ENCODE data around the gene ORM1. TPM values are rescaled to one million over a fixed set of nuclear protein-coding genes. Genes with fewer than 3 reads are reported as not detected.

The ORM1 gene
- total RNA-seq, 1 donor from 2014 or later, result not detected

DNA sequence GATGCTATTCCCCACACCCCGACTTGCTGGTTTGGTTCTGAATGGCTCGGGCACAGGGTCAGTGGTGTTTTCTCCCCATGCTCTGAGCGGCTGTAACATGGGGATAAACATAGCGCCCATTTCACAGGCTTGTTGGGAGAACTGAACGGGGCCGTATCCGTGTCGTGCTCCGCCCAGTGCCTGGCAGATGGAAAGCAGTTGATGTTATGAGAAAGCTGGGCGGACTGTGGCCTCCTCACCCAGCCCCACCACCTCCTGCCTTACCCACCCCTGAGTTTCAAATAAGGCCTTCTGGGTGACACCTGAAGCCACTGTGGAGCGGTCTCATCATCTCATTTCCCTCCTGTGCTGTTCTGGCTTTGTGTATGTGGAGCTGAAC is 21.3 kb downstream of the ORM1 start:
- no peak for DNase-seq

DNA sequence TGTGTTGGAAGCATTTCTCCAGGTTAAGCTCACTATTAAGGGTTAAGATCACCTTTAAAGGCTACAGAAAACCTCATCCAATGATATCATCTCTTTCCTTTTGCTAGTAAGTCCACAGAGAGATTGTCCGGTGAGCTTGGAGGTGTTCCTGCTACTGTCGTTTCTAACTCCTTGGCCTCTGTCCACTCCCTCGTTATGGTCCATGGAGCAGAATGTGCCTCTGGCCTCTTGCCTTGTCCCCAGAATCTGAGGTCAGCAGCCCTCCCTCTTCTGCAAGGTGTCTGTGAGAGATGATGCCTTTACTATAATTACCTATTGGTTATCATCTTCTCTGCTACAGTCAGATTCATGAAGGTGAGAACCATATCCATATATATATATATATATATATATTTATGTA is 21.8 kb downstream of the ORM1 start:
- no peak for DNase-seq

DNA sequence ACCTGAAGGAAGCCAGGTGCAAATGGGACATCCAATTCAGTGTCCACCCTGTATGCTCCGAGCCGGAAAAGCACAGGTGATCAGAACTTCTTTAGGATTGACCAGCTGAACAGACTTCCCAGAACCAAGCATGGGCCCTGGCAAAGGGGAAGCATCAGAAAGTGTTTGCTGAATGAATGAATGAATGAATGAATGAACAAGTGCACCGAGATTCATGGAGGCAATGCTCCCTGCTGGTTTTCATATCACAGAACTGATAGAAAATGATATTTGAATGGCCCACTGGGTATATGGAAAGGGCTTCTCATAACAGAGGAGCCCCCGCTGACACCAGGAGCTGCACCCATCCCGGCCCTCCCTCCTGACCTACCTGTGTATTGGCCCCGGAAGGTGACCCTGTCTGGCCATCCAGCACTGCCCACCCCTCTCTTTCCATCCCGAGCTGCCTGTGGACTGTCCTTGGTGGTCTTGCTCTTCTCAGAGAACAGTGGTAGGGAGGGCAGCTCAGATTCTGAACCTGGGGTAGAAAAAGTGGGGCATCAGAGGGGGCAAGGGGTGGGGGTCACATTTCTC is 22.7 kb downstream of the ORM1 start:
- DNase-seq, result no peak

DNA sequence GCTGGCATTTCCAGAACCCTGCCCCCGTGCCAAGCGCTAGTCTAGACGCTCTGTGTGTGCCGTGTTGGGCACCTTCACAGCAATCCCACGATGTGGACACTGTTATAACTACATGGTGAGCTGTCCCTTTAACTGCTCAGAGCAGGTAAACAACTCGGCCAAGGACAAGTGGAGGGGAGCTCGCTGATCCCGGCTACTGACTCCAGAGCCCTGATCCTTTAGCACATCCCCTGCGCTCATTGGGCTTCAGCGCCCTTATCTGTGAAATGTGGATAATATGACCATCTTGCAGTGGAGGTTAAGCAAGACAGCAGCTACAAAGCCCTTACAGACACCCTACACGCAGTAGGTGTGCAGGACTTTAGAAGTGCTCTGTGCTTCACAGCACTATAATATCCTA is 23.2 kb downstream of the ORM1 start:
- no peak for DNase-seq

DNA sequence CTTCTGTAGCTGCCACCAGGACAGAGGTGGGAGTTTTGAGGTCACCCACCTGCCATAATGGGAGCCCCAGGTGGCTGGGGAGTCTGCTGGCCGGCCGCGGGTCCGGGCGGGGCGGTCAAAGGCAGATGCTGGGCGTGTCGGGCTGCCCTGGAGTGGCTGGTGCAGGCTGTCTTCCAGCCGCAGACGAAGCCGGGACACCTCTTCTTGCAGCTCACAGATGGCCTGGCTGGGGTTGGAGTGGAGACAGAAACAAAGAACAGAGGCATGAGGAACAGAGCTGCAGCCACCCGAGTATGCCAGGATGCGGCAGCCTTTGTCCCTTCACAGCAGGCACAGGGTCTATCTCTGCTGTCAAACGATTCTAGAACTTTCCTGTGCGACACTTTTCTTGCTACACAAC is 24.8 kb downstream of the ORM1 start:
- peak; percentile 29 for DNase-seq

DNA sequence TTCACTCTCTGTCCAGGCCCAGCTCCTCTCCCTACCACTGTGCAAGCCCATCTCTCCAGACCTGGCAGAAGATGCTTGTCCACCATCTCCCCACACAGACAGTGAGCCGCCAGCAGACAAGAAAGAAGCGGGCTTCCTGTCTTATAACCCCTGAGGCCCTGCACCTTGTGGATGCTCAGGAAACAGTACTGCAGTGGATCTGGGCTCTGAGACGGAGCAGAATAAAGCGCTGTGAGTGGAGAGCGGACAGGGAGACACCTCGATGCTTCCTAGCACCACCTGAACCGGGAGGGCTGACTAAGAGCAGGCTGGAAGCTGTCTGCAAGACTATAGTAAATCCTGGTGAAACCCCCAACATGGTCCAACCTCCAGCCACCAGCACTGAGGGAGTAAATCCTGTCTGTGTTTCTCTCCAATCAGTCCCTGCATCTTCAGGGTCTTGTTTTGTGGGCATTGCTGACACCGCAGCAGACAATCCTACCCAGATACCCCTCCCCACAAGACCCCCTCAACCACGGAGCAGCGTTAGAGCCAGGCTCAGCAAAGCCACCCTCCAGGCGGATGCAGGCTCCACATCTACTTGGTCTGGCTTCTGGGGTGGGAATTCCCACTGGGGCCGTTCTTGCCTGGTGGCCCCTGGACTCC is 25.5 kb downstream of the ORM1 start:
- no peak for DNase-seq

DNA sequence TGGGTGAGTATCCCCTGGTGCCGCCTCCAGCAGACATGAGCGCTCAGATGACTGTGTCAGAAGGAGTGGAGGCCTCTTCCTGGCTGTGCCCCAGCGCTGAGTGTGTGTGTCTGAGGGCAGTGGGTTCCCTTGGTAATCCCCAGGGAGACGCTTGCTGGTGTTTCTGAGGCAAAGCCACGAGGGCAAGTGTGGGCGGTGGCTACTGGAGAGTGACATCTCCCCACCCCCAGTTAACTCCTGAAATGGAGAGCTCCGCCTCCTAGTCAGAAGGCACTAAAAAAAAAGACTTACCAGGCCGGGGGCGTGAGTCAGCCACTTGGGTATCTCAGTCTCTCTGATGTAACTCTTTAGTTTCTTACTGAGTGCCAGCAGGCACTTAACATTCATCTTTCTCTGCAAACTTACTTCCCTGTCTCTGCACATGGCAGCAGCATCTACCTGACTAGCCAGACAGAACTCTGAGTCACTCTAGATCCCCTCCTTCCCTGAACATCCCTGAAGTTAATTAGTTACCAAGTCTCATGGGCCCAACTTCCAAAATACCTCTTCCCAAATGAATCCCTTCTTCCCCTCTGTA is 26.1 kb downstream of the ORM1 start:
- DNase-seq, result peak; percentile 14

DNA sequence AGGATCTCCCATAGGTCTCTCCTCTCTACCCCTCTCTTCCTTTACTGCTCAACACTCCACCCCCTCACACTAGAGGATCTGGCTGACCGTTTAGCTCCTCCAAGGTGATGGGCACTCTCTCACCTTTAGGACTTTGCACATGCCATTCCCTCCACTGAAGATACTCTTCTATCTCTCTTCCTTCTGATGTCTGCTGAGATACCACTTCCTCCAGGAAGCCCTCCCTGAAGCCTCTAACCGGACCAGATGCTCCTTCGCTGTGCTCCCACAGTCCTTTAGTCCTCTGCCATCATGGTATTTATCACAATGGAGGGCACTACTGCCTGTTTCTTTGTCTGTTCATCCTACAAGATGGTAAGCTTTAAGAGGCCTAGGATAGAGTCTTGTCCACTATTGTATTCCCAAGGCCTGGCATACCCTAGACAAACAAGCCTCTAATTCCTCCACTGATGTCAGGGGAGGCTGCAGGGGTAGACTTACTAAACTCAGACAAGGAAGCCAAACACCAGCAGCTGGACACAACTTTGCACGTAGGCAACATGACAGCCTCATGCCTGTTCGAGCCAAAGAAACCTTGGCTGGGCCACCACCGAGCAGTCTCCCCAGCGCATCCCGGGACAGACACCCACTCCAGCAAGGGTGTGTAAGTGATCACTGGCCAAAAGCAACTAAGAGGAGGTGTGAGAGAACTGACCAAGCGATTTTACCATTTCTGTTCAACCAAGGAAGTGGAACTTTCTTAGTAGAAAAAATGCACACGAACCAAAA is 27.0 kb downstream of the ORM1 start:
- DNase-seq, result no peak

DNA sequence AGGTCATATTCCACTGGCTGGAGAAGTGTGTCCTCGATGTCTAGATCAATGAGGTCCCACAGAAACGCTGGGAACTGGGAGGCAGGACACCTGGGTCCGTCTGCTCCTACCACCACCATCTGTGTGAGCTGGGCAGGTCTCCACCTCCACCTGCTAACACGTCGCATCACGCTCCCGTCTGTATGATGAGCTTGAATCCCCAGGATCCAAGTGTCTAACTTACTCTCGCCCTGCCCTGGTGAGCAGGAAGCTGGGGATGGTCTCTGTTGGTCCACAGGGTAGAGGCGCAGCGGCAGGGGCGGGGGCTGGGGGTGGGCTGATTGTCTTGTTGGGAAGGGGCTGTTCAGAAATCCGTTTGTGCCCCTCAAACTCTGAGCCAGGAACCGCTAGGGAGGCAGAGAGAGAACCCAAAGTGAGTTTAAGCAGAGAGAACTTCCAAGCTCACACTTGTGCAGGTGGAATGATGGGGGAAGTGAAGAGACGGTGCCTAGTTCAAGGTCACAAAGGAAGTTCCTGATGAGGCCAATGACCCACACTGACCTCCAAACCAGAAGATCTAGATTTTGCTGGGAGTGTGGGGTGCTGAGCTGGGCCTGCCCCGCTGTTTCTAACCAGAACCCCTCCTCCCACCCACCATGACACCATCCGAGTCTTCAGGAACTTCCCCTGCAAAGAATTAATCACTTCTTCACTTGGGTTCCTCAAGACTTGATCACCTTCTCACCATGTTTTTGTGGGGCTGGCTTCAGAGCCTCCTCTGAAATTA is 27.9 kb downstream of the ORM1 start:
- no peak for DNase-seq

DNA sequence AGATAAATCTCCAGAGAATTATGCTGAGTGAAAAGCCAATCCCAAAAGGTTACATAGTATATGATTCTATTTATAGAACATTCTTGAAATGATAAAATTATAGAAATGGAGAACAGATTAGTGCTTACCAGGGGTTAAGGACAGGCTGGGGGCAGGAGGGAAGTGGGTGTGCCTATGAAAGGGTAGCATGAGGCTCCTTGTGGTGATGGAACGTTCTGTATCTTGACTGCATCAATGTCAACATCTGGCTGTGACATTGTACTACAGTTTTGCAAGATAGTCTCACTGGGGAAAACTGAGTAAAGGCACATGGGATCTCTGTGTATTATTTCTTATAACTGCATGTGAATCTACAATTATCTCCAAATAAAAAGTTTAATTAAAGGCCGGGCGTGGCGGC is 29.0 kb downstream of the ORM1 start:
- DNase-seq, result no peak

DNA sequence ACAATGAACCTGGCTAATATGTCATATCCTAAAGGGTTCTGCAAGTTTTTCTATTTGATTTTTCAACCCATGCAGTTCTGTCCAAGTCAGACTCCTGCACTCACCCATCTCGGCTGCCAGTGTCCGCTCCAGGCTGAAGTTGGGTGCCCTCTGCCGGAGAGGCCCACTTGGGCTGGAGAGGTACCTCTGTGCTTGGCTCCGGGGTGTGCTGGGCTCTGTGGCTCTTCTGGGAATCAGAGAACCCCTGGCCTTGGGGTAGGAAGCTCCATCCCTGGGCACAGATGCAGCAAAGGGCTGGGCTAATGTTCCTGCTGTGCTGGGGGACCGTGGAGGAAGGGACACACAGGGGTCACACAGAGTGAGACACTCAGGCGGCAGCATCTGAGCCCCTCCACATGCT is 32.9 kb downstream of the ORM1 start:
- no peak for DNase-seq

DNA sequence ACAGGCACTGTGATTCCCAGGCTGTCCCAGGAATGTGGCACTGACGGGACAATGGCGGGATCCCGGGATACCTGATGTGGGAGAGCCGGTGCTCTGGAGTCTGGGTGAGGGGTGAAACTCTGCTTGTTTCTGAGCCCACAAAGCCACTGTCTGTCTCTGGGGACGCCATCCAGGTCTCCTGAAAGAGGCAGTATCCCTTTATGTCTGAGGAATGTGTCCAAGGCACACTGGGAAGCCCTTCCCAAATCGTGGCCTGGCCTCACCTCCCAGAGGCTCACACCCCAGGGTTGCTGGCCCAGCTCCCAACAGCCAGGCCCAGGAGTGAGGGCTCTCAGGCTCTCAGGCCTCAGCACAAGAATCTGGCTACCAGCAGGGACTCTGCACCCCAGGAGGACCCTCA is 33.9 kb downstream of the ORM1 start:
- no peak for DNase-seq

DNA sequence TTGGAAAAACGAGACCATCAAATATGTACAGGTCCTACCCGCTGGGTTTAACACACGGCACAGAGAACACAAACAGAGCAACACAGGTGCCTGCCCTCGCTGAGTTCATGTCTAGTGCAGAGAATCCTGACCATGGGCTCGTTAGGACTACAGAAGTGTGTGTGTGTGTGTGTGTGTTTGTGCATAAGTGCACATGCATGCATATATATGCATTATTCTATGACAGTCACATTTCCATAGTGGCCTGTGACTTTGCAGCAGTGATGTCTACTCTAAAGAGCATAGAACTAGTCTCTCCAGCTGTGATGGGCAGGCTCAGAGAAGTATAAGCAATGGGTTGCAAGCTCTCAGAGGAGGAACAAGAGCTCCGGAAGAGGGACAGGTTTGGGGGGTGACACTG is 34.5 kb downstream of the ORM1 start:
- no peak for DNase-seq

DNA sequence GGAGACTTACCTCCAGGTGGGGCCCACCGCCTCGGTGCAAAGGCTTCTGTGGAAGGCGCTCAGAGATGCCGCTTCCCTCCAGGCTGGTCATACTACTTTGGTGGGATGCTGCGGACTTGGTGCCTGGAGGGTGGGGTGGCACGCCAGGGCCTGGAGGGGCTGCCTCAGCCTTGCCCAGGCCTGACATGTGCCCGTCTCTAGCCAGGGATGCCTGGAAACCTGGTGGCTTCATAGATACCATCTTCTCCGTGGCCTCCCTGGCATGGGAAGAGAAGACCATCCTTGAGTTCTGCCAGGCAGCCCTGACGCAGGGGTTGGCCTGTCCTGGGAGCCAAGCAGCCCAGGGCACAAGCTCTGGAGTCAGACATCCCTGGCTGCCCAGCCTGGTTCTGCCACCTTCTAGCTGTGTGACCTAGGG is 35.0 kb downstream of the ORM1 start:
- DNase-seq, result no peak

DNA sequence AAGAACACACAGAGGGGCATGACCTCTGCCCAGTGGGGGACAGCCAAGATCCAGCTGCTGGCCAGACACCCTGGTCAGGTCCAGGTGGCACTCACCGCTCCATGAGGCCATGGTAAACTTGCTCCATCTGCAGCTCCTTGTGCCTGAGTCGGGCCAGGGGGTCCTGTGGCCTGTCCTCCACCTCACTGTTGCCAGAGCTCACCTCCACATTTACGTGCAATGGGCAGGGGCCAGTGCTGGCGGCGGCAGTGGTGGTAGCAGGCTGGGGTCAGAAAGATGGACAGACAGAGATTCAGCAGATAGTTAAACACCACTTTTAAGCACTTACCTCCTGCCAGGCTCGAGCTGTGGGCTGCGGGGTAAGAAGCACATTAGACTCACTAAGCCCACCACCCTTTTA is 36.9 kb downstream of the ORM1 start:
- no peak for DNase-seq

DNA sequence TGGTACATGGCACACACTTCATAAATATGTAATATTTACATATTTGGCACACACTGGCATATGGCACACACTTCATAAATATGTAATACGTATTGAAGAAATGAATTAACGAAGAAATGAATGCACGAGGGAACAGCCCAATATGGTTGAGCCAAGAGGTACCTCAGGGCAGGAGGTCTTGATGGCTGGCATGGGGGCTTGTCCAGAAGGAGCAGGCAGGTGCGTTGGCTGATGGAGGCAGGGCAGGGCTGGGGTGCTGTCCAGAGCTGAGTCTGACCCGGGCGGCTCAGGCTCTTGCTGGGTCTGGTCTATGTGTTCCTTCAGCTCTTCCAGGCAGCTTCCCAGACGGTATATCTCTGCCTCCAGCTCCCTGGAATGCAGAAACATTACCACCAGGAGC is 38.6 kb downstream of the ORM1 start:
- DNase-seq, result no peak

DNA sequence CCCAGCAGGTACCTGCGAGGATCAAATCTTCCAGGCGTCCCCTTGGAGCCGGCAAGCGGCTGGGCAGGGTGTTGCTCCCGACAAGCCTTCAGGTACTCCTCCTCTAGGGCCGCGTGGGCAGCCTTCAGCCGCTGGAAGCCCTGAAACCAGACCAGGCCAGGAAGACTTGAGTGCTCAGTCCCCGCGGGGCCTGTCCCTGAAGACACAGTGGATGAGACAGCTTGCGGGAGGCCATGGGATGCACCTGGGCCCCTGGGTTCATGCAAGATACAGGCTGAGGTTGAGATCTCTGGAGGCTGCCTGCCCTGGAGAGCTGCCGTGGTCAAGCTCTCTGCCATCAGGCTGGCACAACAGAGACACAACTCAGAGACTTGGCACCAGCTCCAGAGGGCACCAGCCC is 39.5 kb downstream of the ORM1 start:
- DNase-seq, result no peak

DNA sequence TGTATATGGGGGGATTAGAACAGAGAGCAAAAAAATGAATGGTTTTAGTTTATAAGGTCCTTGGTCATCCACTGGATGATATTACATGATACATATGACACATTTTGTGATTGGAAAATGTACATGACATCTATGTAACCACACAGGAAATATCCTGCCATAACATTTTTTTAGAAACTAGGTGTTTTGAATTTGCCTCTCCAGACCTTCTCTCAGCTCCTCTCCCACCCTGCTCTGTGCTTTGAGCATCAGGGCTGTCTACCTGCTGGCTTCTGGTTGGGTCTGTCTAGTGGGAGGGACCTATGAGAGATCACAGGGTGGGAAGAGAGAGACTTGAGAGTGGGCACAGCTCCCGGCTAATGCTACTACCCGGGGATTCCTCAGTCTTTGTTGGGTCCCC is 40.5 kb downstream of the ORM1 start:
- DNase-seq, result no peak

DNA sequence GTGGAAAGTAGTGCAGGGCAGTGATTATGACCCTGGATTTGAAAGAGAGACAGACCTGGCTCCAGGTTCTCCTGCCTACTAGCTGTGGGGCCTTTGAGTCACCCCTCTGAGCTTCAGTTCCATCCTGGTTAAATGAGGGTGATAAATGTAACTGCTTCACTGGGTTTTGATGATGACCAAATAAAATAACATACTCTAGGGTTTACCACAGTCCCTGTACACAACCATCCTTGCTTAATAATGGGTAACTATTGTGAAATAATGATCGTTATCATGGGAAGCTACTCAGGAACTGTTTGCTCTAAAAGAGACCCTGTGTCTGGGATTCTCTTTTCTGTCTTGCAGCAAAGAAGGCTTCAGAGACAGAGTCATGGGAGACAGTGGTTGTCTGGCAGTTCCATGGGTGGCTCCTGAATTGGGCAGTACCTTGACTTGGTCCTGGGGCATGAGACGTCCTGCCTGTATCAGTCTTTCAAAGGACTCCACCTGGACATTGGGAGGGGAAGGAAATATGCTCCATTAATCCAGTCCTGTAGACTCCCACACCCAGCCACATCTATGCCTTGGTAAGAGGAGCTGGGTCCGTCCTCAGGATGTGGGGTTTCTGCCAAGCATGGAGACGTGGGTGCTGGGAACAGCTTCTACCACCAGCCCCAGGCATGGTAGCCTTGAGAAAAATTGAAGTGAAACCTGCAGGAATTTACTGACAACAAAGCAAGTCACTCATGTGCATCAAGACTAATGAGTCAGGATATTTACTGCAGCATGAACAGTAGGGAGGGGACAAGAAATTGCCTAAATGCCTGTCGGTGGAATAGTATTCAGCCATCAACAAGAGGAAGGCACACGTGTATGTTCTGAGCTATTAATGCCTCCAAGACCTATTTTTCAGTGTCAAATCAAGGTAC is 41.5 kb downstream of the ORM1 start:
- no peak for DNase-seq

DNA sequence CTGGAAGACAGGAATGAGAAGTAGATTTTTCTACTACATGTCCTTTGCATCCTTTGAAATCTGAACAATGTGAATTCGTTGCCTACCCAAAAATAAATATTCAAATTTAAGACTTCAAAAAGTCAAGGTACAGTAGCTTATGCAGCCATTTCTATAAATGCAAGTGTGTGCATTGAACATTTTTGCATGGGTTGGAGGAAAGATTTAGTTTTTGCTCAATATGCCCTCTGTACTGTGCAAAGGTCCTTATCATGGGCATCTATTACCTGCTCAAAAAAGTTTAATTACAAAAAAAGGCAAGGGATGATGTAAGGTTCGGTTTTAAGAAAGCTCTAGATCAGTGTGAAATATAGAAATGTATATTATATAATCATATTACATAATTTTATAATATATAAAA is 42.3 kb downstream of the ORM1 start:
- no peak for DNase-seq

DNA sequence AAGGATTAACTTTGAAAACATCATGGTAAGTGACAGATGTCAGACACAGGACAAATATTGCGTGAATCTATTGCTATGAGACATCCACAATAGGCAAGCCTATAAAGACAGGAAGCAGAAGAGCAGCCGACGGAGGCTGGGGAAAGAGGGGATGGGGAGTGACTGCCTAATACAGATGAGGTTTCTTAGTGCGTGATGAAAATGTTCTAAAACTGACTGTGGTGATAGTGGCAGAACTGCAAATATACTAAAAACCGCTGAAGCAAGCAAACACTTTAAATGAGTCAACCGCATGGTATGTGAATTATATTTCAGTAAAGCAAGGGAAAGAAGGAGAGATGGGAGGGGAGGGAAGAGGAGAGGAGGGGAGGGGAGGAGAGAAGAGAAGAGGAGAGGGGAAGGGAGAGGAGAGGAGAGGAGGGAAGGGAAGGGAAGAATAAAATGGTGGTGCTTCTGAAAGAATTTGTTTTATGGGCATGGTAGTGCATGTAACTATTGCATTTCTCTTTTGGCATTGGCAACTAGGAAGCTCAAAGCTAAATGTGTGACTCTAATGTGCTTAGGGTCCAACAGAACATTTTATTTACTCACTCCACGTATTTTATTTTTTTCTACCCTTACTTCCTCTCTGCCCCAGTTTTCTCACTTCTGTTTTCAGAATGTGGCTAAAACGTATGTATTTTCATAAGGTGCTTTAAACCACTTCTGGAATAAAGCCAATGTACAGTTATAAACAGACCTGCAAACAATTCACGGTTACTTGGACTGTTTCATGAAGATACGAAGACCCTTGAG is 43.6 kb downstream of the ORM1 start:
- no peak for DNase-seq

Measured in occipital lobe (tissue), 2 donors.